Liver (tissue), 9 donors: ENCODE results near the gene MFNG. TPM values are rescaled to one million over a fixed set of nuclear protein-coding genes. Genes with fewer than 3 reads are reported as not detected.

Source experiments
- DNase-seq: peaks from one replicate; pipeline ENCODE4 v3.0.0-alpha.2; 2017; ENCODE audit warnings: low spot score
- H3K27ac ChIP-seq, 2 donors: one replicate each; pipeline ENCODE4 v1.7.0; 2013; ENCODE audit warnings: inconsistent platforms in 2 of 2, low read length in 2 of 2, control low read depth in 1 of 2, low read depth in 1 of 2, mild to moderate bottlenecking in 1 of 2
- H3K27me3 ChIP-seq, 4 donors: one replicate each; pipeline versions ENCODE4 v1.6.1 to v1.7.0; 2013; ENCODE audit warnings: low read length in 3 of 4, inconsistent platforms in 1 of 4, mild to moderate bottlenecking in 1 of 4, moderate library complexity in 1 of 4; ENCODE audit not compliant: control insufficient read depth in 4 of 4, insufficient read depth in 4 of 4
- H3K36me3 ChIP-seq, 4 donors: one replicate each; pipeline versions ENCODE4 v1.6.1 to v1.7.0; 2013; ENCODE audit warnings: low read length in 3 of 4, mild to moderate bottlenecking in 3 of 4, low read depth in 1 of 4, moderate library complexity in 1 of 4; ENCODE audit not compliant: control insufficient read depth in 4 of 4, insufficient read depth in 3 of 4
- H3K4me1 ChIP-seq, 4 donors: one replicate each; pipeline versions ENCODE4 v1.6.1 to v1.7.0; 2013; ENCODE audit warnings: low read length in 3 of 4, mild to moderate bottlenecking in 3 of 4, moderate library complexity in 1 of 4; ENCODE audit not compliant: control insufficient read depth in 4 of 4, insufficient read depth in 4 of 4
- H3K4me3 ChIP-seq, 3 donors: one replicate each; pipeline versions ENCODE4 v1.6.1 to v1.7.0; 2013; ENCODE audit warnings: low read length in 3 of 3, control low read depth in 1 of 3, low read depth in 1 of 3, mild to moderate bottlenecking in 1 of 3
- H3K9ac ChIP-seq, 2 donors: one replicate each; pipeline ENCODE4 v1.7.0; 2013; ENCODE audit warnings: low read length in 2 of 2, mild to moderate bottlenecking in 2 of 2, moderate library complexity in 2 of 2, control low read depth in 1 of 2, low read depth in 1 of 2
- H3K9me3 ChIP-seq, 4 donors: one replicate each; pipeline versions ENCODE4 v1.6.1 to v1.7.0; 2013; ENCODE audit warnings: low read length in 3 of 4; ENCODE audit not compliant: control insufficient read depth in 4 of 4
- EGR1 ChIP-seq, 2 donors: IDR thresholded peaks; 2 replicates each; pipeline ENCODE4 v1.6.1; 2016 to 2018; ENCODE audit warnings: antibody characterized with exemption in 2 of 2, low read depth in 2 of 2
- FOXA1 ChIP-seq: IDR thresholded peaks from 2 replicates; pipeline ENCODE4 v1.6.1; 2016; ENCODE audit warnings: antibody characterized with exemption
- FOXA2 ChIP-seq: IDR thresholded peaks from 2 replicates; pipeline ENCODE4 v1.6.1; 2016; ENCODE audit warnings: antibody characterized with exemption
- GABPA ChIP-seq, 2 donors: IDR thresholded peaks in 1 of 2; conservative IDR thresholded peaks in 1 of 2; 2 replicates each; pipeline ENCODE4 v1.6.1; 2016; ENCODE audit warnings: antibody characterized with exemption in 2 of 2, mild to moderate bottlenecking in 1 of 2, moderate library complexity in 1 of 2
- HNF4A ChIP-seq, 2 donors: conservative IDR thresholded peaks; 2 replicates each; pipeline ENCODE4 v1.6.1; 2016; ENCODE audit warnings: antibody characterized with exemption in 2 of 2, mild to moderate bottlenecking in 2 of 2
- HNF4G ChIP-seq: IDR thresholded peaks from 2 replicates; pipeline ENCODE4 v1.6.1; 2016; ENCODE audit warnings: antibody characterized with exemption
- JUND ChIP-seq, 2 donors: IDR thresholded peaks; 2 replicates each; pipeline ENCODE4 v1.6.1; 2016; ENCODE audit warnings: antibody characterized with exemption in 2 of 2
- NR2F2 ChIP-seq: IDR thresholded peaks from 2 replicates; pipeline ENCODE4 v1.6.1; 2016; ENCODE audit warnings: antibody characterized with exemption
- RAD21 ChIP-seq, 2 donors: IDR thresholded peaks; 2 replicates each; pipeline ENCODE4 v1.6.1; 2016; ENCODE audit warnings: antibody characterized with exemption in 2 of 2, mild to moderate bottlenecking in 2 of 2
- YY1 ChIP-seq: IDR thresholded peaks from 2 replicates; pipeline ENCODE4 v1.6.1; 2016; ENCODE audit warnings: antibody characterized with exemption, mild to moderate bottlenecking
- WGBS: extraction: QIAGEN DNeasy Blood & Tissue Kit; methylation state at CpG from one replicate; pipeline ENCODE4 v1.1.7; 2013; 5-methylcytosine and 5-hydroxymethylcytosine counted together
- polyA plus RNA-seq, 2 donors: library from polyadenylated mRNA; stranded (reverse) in 1 of 2; unstranded in 1 of 2; fragments of 200-250 nt in 1 of 2; fragments of >200 nt in 1 of 2; fragmentation: Nextera tagmentation in 1 of 2; extraction: Ambion mirVana in 1 of 2; gene quantifications; one replicate each; pipeline versions ENCODE4 v1.2.1 to v1.2.3, GENCODE V29; 2013 to 2015
- total RNA-seq, 2 donors: library from RNA; depleted of rRNA; stranded (reverse); fragments of >200 nt; gene quantifications; one replicate each; pipeline ENCODE4 v1.2.3, GENCODE V29; 2014
- TF ChIP-seq, protein P1 (sequence below): fragments of 150-350 bp; IDR thresholded peaks from 2 replicates; pipeline ENCODE4 v1.5.1; 2017; ENCODE audit warnings: improper control_type of control experiment, low read depth, low read length; ENCODE audit not compliant: missing input control
- TF ChIP-seq, protein P2 (sequence below): IDR thresholded peaks from 2 replicates; pipeline ENCODE4 v1.6.1; 2016; ENCODE audit warnings: antibody characterized with exemption
- TF ChIP-seq, protein P3 (sequence below): IDR thresholded peaks from 2 replicates; pipeline ENCODE4 v1.6.1; 2016; ENCODE audit warnings: antibody characterized with exemption, mild to moderate bottlenecking
- TF ChIP-seq, protein P4 (sequence below): IDR thresholded peaks from 2 replicates; pipeline ENCODE4 v1.6.1; 2016; ENCODE audit warnings: antibody characterized with exemption
- donor health status: healthy.
- donor health status: healthy.
- donor health status: healthy.
- donor health status: healthy.
- donor health status: healthy.

The MFNG gene
- total and polyA plus RNA-seq, 4 donors: 5.0 to 10.7 (median 7.4) TPM

DNA sequence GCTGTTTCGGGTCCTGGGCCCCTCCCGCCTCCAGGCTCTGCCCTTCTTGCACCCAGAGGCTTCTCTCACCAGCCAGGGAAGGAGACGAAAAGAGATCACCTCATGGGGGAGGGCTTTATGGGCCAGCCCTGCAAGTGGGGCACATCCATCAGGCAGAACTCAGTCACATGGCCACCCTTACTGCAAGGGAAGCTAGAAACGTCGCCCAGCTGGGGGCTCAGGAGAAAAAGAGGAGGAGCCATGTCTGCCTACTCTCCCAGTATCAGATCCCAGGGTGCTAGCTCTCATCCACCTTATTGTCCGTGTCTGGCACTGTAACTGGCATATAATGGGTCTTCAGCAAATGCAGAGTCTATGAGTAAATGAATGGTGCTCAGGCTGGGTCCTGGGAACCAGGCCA, 24.2 kb downstream of the MFNG start:
- H3K4me1 ChIP-seq: peaks cover 0 to 2% (median 0%) of the 10 kb centered on the region in 4 donors
- H3K36me3 ChIP-seq: no peaks in the 10 kb centered on the region
- H3K27ac ChIP-seq: no peak overlapping the region
- no peaks in the 10 kb centered on the region for H3K9me3 ChIP-seq
- TF ChIP-seq RAD21 (IDR thresholded peaks at IDR 0.05) (no peak), GABPA (IDR thresholded peaks at IDR 0.05 in 1 of 2, conservative IDR thresholded peaks at IDR 0.05 in 1 of 2) (no peak), EGR1 (IDR thresholded peaks at IDR 0.05; ENCODE audit: low read depth in 2 of 2) (no peak), FOXA1 (no peak), YY1 (no peak), JUND (IDR thresholded peaks at IDR 0.05) (no peak), HNF4A (conservative IDR thresholded peaks at IDR 0.05) (no peak), FOXA2 (no peak), NR2F2 (no peak), HNF4G (no peak)
- TF ChIP-seq, protein P1, sequence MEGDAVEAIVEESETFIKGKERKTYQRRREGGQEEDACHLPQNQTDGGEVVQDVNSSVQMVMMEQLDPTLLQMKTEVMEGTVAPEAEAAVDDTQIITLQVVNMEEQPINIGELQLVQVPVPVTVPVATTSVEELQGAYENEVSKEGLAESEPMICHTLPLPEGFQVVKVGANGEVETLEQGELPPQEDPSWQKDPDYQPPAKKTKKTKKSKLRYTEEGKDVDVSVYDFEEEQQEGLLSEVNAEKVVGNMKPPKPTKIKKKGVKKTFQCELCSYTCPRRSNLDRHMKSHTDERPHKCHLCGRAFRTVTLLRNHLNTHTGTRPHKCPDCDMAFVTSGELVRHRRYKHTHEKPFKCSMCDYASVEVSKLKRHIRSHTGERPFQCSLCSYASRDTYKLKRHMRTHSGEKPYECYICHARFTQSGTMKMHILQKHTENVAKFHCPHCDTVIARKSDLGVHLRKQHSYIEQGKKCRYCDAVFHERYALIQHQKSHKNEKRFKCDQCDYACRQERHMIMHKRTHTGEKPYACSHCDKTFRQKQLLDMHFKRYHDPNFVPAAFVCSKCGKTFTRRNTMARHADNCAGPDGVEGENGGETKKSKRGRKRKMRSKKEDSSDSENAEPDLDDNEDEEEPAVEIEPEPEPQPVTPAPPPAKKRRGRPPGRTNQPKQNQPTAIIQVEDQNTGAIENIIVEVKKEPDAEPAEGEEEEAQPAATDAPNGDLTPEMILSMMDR: no peak
- TF ChIP-seq, protein P2, sequence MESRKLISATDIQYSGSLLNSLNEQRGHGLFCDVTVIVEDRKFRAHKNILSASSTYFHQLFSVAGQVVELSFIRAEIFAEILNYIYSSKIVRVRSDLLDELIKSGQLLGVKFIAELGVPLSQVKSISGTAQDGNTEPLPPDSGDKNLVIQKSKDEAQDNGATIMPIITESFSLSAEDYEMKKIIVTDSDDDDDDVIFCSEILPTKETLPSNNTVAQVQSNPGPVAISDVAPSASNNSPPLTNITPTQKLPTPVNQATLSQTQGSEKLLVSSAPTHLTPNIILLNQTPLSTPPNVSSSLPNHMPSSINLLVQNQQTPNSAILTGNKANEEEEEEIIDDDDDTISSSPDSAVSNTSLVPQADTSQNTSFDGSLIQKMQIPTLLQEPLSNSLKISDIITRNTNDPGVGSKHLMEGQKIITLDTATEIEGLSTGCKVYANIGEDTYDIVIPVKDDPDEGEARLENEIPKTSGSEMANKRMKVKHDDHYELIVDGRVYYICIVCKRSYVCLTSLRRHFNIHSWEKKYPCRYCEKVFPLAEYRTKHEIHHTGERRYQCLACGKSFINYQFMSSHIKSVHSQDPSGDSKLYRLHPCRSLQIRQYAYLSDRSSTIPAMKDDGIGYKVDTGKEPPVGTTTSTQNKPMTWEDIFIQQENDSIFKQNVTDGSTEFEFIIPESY: no peak
- TF ChIP-seq, protein P3, sequence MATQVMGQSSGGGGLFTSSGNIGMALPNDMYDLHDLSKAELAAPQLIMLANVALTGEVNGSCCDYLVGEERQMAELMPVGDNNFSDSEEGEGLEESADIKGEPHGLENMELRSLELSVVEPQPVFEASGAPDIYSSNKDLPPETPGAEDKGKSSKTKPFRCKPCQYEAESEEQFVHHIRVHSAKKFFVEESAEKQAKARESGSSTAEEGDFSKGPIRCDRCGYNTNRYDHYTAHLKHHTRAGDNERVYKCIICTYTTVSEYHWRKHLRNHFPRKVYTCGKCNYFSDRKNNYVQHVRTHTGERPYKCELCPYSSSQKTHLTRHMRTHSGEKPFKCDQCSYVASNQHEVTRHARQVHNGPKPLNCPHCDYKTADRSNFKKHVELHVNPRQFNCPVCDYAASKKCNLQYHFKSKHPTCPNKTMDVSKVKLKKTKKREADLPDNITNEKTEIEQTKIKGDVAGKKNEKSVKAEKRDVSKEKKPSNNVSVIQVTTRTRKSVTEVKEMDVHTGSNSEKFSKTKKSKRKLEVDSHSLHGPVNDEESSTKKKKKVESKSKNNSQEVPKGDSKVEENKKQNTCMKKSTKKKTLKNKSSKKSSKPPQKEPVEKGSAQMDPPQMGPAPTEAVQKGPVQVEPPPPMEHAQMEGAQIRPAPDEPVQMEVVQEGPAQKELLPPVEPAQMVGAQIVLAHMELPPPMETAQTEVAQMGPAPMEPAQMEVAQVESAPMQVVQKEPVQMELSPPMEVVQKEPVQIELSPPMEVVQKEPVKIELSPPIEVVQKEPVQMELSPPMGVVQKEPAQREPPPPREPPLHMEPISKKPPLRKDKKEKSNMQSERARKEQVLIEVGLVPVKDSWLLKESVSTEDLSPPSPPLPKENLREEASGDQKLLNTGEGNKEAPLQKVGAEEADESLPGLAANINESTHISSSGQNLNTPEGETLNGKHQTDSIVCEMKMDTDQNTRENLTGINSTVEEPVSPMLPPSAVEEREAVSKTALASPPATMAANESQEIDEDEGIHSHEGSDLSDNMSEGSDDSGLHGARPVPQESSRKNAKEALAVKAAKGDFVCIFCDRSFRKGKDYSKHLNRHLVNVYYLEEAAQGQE: no peak
- TF ChIP-seq, protein P4, sequence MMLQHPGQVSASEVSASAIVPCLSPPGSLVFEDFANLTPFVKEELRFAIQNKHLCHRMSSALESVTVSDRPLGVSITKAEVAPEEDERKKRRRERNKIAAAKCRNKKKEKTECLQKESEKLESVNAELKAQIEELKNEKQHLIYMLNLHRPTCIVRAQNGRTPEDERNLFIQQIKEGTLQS: no peak
- H3K4me3 ChIP-seq: no peak overlapping the region
- H3K9ac ChIP-seq: no peak overlapping the region
- DNase-seq: no peak
- WGBS: 45% methylated on average over 6 of the region's 6 CpGs
- H3K27me3 ChIP-seq: peaks cover 0 to 2% (median 0%) of the 10 kb centered on the region in 4 donors

DNA sequence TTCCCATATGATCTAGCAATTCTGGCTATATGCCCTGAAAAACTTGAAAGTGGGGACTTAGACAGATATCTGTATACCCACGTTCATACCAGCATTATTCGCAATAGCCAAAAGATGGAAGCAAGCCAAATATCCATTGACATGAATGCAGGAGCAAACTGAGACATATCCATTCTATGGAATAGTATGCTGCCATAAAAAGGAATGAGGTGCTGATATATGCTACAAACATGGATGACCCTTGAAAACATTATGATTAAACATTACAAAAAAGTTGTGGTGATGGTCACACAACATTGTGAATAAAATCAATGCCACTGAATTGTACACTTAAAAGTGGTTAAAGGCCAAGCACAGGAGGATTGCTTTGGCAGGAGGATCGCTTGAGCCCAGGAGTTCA, 25.5 kb downstream of the MFNG start:
- 73% methylated on average over 3 of the region's 3 CpGs for WGBS
- no peak overlapping the region for H3K4me3 ChIP-seq
- no peak overlapping the region for H3K27ac ChIP-seq
- H3K9me3 ChIP-seq: no peaks in the 10 kb centered on the region
- H3K36me3 ChIP-seq: no peaks in the 10 kb centered on the region
- H3K9ac ChIP-seq: no peak overlapping the region
- DNase-seq: no peak
- TF ChIP-seq GABPA (IDR thresholded peaks at IDR 0.05 in 1 of 2, conservative IDR thresholded peaks at IDR 0.05 in 1 of 2): no peak
- TF ChIP-seq FOXA1: no peak
- H3K27me3 ChIP-seq: peaks cover 0 to 2% (median 0%) of the 10 kb centered on the region in 4 donors
- H3K4me1 ChIP-seq: peaks cover 0 to 2% (median 0%) of the 10 kb centered on the region in 4 donors
